NB4 (cell line): ENCODE measurements around the gene TMEM225B.

Experiments
- CTCF ChIP-seq: IDR thresholded peaks from one replicate; pipeline ENCODE4 v1.5.1; 2012; ENCODE audit warnings: low read depth, low read length
- POLR2A ChIP-seq: IDR thresholded peaks from 2 replicates; pipeline ENCODE4 v1.6.1; 2011; ENCODE audit warnings: mild to moderate bottlenecking; ENCODE audit not compliant: insufficient read length; ENCODE audit errors: extremely low read depth

DNA sequence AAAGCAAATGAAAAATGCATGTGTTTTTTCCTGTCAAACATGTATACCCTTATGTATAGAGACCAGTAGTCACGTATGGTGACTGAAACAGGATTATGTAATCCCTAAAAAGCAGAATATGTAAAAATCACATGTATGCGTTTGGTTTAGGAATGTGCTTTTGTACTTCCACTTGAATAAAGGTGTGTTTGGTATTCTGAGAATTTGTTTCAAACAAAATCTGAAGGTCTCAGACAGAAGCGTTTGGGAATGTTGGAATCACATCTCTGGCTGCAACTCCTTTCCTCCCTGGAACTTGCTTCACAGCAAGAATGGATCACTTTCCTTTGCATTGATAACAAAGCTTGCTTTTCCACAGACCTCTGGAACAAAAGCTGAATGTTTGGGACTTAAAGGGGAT lies 21.8 kb upstream of the TMEM225B start:
- TF ChIP-seq CTCF (no peak), POLR2A (no peak)
